GM12878 (cell line): Measurements from ENCODE around the gene KLHL2. TPM values are rescaled to one million over a fixed set of nuclear protein-coding genes. Genes with fewer than 3 reads are reported as not detected.
A peak's percentile ranks its signal among the peaks of the same experiment; 100 is the strongest.

ENCODE experiments used
- ATAC-seq: fragments of 200-7000 bp; cut with Tn5 transposase; 3 replicates; pipeline ENCODE4 v1.9.1; 2020; ENCODE audit warnings: mild to moderate bottlenecking, moderate library complexity
- BruUV-seq: library from RNA; stranded (reverse); fragments of 400-500 nt; replicated peaks from 2 replicates; lab custom pipeline; 2021; lab: Mats Ljungman, UMichigan
- CTCF ChIA-PET: fragments of 300-600 bp; sonication (Branson Sonifier 250); formaldehyde crosslinking; extraction: SDS; loops from one replicate; lab custom pipeline; 2021; ENCODE audit warnings: inconsistent platforms; lab: Yijun Ruan, JAX
- POLR2A ChIA-PET: fragments of 350-600 bp; formaldehyde crosslinking; extraction: SDS; loops from one replicate; lab custom pipeline; 2021; ENCODE audit warnings: inconsistent platforms; lab: Charles Lee
- RAD21 ChIA-PET: fragments of 300-600 bp; sonication (Branson Sonifier 250); formaldehyde crosslinking; loops from one replicate; lab custom pipeline; 2023; ENCODE audit warnings: antibody characterized with exemption; ENCODE audit not compliant: unreplicated experiment; lab: Charles Lee
- SMC1A ChIA-PET: fragments of 300-600 bp; sonication (Branson Sonifier 250); formaldehyde crosslinking; loops from one replicate; lab custom pipeline; 2023; ENCODE audit not compliant: unreplicated experiment, uncharacterized antibody; lab: Charles Lee
- DNase-seq: peaks from one replicate; pipeline ENCODE4 v3.0.0-alpha.2; 2011; ENCODE audit warnings: low read depth, low spot score
- FAIRE-seq: peaks from 3 replicates; lab custom pipeline; 2011; peaks lifted over from hg19 to GRCh38; lab: Jason Lieb, UNC
- H2AFZ ChIP-seq: 2 replicates; pipeline ENCODE4 v1.6.0; 2011; ENCODE audit warnings: low read depth, low read length, control low read depth; ENCODE audit not compliant: control insufficient read depth
- H3K27ac ChIP-seq: 2 replicates; pipeline ENCODE4 v1.5.1; 2011; ENCODE audit warnings: control low read depth; ENCODE audit not compliant: control insufficient read depth, insufficient read depth
- H3K27me3 ChIP-seq, 2 experiments: replicated peaks in 1 of 2; 2 replicates each; pipeline versions ENCODE4 v1.6.0 to v1.6.1; 2011; ENCODE audit warnings: low read length in 1 of 2; ENCODE audit not compliant: control insufficient read depth in 2 of 2, insufficient read depth in 2 of 2
- H3K36me3 ChIP-seq, 2 experiments: 2 replicates each; pipeline ENCODE4 v1.5.1; 2011; ENCODE audit warnings: low read length in 1 of 2; ENCODE audit not compliant: control insufficient read depth in 2 of 2, insufficient read depth in 2 of 2
- H3K4me1 ChIP-seq: 2 replicates; pipeline ENCODE4 v1.6.1; 2011; ENCODE audit warnings: mild to moderate bottlenecking, low read length, moderate library complexity, mixed read lengths; ENCODE audit not compliant: control insufficient read depth, insufficient read depth
- H3K4me2 ChIP-seq: 2 replicates; pipeline ENCODE4 v1.6.0; 2011; ENCODE audit warnings: control low read depth; ENCODE audit not compliant: control insufficient read depth, insufficient read depth
- H3K4me3 ChIP-seq: fragments of 200-600 bp; sonication (generic); 2 replicates; pipeline ENCODE4 v1.5.1; 2016
- H3K79me2 ChIP-seq: 2 replicates; pipeline ENCODE4 v1.6.0; 2011; ENCODE audit warnings: low read length; ENCODE audit not compliant: control insufficient read depth, insufficient read depth
- H3K9ac ChIP-seq: 2 replicates; pipeline ENCODE4 v1.8.0; 2011; ENCODE audit warnings: low read length, control low read depth, mixed read lengths; ENCODE audit not compliant: control insufficient read depth, insufficient read depth
- H3K9me3 ChIP-seq: replicated peaks from 3 replicates; pipeline ENCODE4 v1.5.1; 2011; ENCODE audit warnings: mild to moderate bottlenecking, low read length; ENCODE audit not compliant: control insufficient read depth, insufficient read depth
- H4K20me1 ChIP-seq: 2 replicates; pipeline ENCODE4 v1.6.0; 2011; ENCODE audit not compliant: control insufficient read depth, insufficient read depth
- BACH1 ChIP-seq: fragments of 450-650 bp; IDR thresholded peaks from 2 replicates; pipeline ENCODE4 v1.6.1; 2017; ENCODE audit warnings: mild to moderate bottlenecking, borderline replicate concordance
- CREB1 ChIP-seq: IDR thresholded peaks from 2 replicates; pipeline ENCODE4 v1.6.1; 2012; ENCODE audit warnings: low read depth, mild to moderate bottlenecking, inconsistent platforms
- IKZF1 ChIP-seq: fragments of 450-650 bp; conservative IDR thresholded peaks from 2 replicates; pipeline ENCODE4 v1.6.1; 2017; ENCODE audit warnings: antibody characterized with exemption, mild to moderate bottlenecking
- IRF5 ChIP-seq: fragments of 450-650 bp; IDR thresholded peaks from 2 replicates; pipeline ENCODE4 v1.6.1; 2017; ENCODE audit warnings: borderline replicate concordance
- SMC3 ChIP-seq: IDR thresholded peaks from 2 replicates; pipeline ENCODE4 v1.6.1; 2011; ENCODE audit warnings: low read length, improper control_type of control experiment, borderline replicate concordance
- SUPT20H ChIP-seq: IDR thresholded peaks from 2 replicates; pipeline ENCODE4 v1.6.1; 2011; ENCODE audit warnings: low read depth, mild to moderate bottlenecking, low read length, moderate library complexity, borderline replicate concordance; ENCODE audit not compliant: control insufficient read depth
- WGBS: methylation state at CpG from one replicate; pipeline ENCODE4 v1.1.6; 2016; ENCODE audit warnings: low lambda C conversion rate; ENCODE audit not compliant: insufficient replicate concordance, insufficient coverage; ENCODE audit errors: missing lambda C conversion rate; 5-methylcytosine and 5-hydroxymethylcytosine counted together
- in situ Hi-C: fragments of 300-500 bp; cut with MboI; formaldehyde crosslinking; loops from 9 replicates; pipeline ENCODE4 v1.14.3; 2018; ENCODE audit warnings: mixed read lengths
- intact Hi-C: fragments of 100-400 bp; cut with micrococcal nuclease; formaldehyde crosslinking; loops from one replicate; pipeline ENCODE4 v1.14.2; 2022; ENCODE audit not compliant: unreplicated experiment
- polyA plus RNA-seq, 11 experiments: library from polyadenylated mRNA; depleted of rRNA in 4 of 11; unstranded in 6 of 11; stranded (reverse) in 5 of 11; fragments of >200 nt; fragmentation: Nextera tagmentation in 4 of 11; fragmentation: Illumina TruSeq in 1 of 11; extraction: Ambion mirVana in 4 of 11; extraction: Trizol in 1 of 11; gene quantifications; 1 replicate in 1 of 11; 2 replicates in 10 of 11; pipeline versions ENCODE4 v1.2.1 to v1.2.3, GENCODE V29; 2011 to 2016; ENCODE audit warnings: inconsistent platforms in 2 of 11, missing spikeins in 2 of 11, low read depth in 1 of 11
- total RNA-seq, 4 experiments: library from RNA; depleted of rRNA in 3 of 4; stranded (reverse); fragments of >200 nt in 3 of 4; fragmentation: Illumina TruSeq in 1 of 4; extraction: Trizol in 1 of 4; gene quantifications; 2 replicates each; pipeline versions ENCODE4 v1.2.1 to v1.2.3, GENCODE V29; 2013 to 2021
- TF ChIP-seq, protein P1 (sequence below): IDR thresholded peaks from 2 replicates; pipeline ENCODE4 v1.6.1; 2012; ENCODE audit warnings: improper control_type of control experiment, low read depth, low read length; ENCODE audit not compliant: insufficient replicate concordance
- TF ChIP-seq, protein P2 (sequence below): IDR thresholded peaks from 2 replicates; pipeline ENCODE4 v1.6.1; 2012; ENCODE audit warnings: mild to moderate bottlenecking, low read depth, low read length
- TF ChIP-seq, protein P3 (sequence below): IDR thresholded peaks from 2 replicates; pipeline ENCODE4 v1.6.1; 2011; ENCODE audit warnings: borderline replicate concordance, low read depth, mild to moderate bottlenecking, moderate library complexity, mixed read lengths, low read length; ENCODE audit not compliant: insufficient read depth; ENCODE audit errors: extremely low read length

Gene KLHL2
- total and polyA plus RNA-seq, 10 of the 15 experiments (the other 5 are each of a cell fraction or from before 2014, with no cell fraction given) = 4.8 to 22.8 (median 12.9) TPM

GRCh38 chr4:165335163-165335703, 127.9 kb downstream of the KLHL2 start:
- ATAC-seq = no peak
- no peak for DNase-seq
- 88% methylated on average over 3 of the region's 3 CpGs for WGBS
- peak overlapping the region; percentile 3; the same call in 1 of the 2 replicates for H3K4me3 ChIP-seq
- no peak overlapping the region for H3K9ac ChIP-seq
- H3K36me3 ChIP-seq = peaks cover 0 to 30% of the 10 kb centered on the region in 2 experiments; a peak in 3 of 4 replicates
- SMC1A ChIA-PET = interaction anchor here (0.6 to 5.3 kb wide), 5 partner anchors 8 to 204 kb away, joined by 3 to 33 read pairs (median 3); no protein-coding TSS in a partner anchor
- intact Hi-C loops (no loop called here), in situ Hi-C loops (no loop called here)
- H3K9me3 ChIP-seq = no peaks in the 10 kb centered on the region
- H3K4me2 ChIP-seq = peak overlapping the region; percentile 15; the same call in 1 of the 2 replicates
- CTCF ChIA-PET = interaction anchor here (1.1 to 3.7 kb wide), 3 partner anchors 8 to 16 kb away, joined by 3 to 24 read pairs (median 6); partner anchors contain the start of gene MSMO1
- H3K79me2 ChIP-seq = peaks cover 70% of the 10 kb centered on the region
- BruUV-seq = no TSS peak
- no peaks in the 10 kb centered on the region for H4K20me1 ChIP-seq
- H3K27me3 ChIP-seq = no peaks in the 10 kb centered on the region
- H3K4me1 ChIP-seq = no peaks in the 10 kb centered on the region; the same call in 1 of the 2 replicates
- FAIRE-seq = no peak
- H2AFZ ChIP-seq = no peak overlapping the region
- RAD21 ChIA-PET = interaction anchor here (1.0 to 1.7 kb wide), 2 partner anchors 8 to 10 kb away, joined by 3 to 5 read pairs; partner anchors contain the start of gene MSMO1
- no peak overlapping the region for H3K27ac ChIP-seq
- POLR2A ChIA-PET = interaction anchor here (0.7 to 1.6 kb wide), 2 partner anchors 14 to 286 kb away, joined by 4 to 5 read pairs; no protein-coding TSS in a partner anchor
- TF ChIP-seq BACH1 = no peak
- TF ChIP-seq, protein P1, sequence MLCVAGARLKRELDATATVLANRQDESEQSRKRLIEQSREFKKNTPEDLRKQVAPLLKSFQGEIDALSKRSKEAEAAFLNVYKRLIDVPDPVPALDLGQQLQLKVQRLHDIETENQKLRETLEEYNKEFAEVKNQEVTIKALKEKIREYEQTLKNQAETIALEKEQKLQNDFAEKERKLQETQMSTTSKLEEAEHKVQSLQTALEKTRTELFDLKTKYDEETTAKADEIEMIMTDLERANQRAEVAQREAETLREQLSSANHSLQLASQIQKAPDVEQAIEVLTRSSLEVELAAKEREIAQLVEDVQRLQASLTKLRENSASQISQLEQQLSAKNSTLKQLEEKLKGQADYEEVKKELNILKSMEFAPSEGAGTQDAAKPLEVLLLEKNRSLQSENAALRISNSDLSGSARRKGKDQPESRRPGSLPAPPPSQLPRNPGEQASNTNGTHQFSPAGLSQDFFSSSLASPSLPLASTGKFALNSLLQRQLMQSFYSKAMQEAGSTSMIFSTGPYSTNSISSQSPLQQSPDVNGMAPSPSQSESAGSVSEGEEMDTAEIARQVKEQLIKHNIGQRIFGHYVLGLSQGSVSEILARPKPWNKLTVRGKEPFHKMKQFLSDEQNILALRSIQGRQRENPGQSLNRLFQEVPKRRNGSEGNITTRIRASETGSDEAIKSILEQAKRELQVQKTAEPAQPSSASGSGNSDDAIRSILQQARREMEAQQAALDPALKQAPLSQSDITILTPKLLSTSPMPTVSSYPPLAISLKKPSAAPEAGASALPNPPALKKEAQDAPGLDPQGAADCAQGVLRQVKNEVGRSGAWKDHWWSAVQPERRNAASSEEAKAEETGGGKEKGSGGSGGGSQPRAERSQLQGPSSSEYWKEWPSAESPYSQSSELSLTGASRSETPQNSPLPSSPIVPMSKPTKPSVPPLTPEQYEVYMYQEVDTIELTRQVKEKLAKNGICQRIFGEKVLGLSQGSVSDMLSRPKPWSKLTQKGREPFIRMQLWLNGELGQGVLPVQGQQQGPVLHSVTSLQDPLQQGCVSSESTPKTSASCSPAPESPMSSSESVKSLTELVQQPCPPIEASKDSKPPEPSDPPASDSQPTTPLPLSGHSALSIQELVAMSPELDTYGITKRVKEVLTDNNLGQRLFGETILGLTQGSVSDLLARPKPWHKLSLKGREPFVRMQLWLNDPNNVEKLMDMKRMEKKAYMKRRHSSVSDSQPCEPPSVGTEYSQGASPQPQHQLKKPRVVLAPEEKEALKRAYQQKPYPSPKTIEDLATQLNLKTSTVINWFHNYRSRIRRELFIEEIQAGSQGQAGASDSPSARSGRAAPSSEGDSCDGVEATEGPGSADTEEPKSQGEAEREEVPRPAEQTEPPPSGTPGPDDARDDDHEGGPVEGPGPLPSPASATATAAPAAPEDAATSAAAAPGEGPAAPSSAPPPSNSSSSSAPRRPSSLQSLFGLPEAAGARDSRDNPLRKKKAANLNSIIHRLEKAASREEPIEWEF = no peak
- TF ChIP-seq IKZF1 = no peak
- no peak for TF ChIP-seq SUPT20H
- TF ChIP-seq, protein P2, sequence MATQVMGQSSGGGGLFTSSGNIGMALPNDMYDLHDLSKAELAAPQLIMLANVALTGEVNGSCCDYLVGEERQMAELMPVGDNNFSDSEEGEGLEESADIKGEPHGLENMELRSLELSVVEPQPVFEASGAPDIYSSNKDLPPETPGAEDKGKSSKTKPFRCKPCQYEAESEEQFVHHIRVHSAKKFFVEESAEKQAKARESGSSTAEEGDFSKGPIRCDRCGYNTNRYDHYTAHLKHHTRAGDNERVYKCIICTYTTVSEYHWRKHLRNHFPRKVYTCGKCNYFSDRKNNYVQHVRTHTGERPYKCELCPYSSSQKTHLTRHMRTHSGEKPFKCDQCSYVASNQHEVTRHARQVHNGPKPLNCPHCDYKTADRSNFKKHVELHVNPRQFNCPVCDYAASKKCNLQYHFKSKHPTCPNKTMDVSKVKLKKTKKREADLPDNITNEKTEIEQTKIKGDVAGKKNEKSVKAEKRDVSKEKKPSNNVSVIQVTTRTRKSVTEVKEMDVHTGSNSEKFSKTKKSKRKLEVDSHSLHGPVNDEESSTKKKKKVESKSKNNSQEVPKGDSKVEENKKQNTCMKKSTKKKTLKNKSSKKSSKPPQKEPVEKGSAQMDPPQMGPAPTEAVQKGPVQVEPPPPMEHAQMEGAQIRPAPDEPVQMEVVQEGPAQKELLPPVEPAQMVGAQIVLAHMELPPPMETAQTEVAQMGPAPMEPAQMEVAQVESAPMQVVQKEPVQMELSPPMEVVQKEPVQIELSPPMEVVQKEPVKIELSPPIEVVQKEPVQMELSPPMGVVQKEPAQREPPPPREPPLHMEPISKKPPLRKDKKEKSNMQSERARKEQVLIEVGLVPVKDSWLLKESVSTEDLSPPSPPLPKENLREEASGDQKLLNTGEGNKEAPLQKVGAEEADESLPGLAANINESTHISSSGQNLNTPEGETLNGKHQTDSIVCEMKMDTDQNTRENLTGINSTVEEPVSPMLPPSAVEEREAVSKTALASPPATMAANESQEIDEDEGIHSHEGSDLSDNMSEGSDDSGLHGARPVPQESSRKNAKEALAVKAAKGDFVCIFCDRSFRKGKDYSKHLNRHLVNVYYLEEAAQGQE = no peak
- TF ChIP-seq CREB1 = no peak
- TF ChIP-seq, protein P3, sequence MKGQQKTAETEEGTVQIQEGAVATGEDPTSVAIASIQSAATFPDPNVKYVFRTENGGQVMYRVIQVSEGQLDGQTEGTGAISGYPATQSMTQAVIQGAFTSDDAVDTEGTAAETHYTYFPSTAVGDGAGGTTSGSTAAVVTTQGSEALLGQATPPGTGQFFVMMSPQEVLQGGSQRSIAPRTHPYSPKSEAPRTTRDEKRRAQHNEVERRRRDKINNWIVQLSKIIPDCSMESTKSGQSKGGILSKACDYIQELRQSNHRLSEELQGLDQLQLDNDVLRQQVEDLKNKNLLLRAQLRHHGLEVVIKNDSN = no peak
- no peak for TF ChIP-seq IRF5
- TF ChIP-seq SMC3 = no peak
